Smooth muscle cell (in vitro differentiated cells): ENCODE measurements around the gene SC5D. TPM values are rescaled to one million over a fixed set of nuclear protein-coding genes. Genes with fewer than 3 reads are reported as not detected.

ENCODE experiments used
- DNase-seq: peaks from one replicate; lab custom pipeline; 2025; ENCODE audit not compliant: unreplicated experiment; lab: John Stamatoyannopoulos, UW
- H2AFZ ChIP-seq: fragments of 200-600 bp; sonication (generic); 2 replicates; pipeline ENCODE4 v1.6.0; 2016; ENCODE audit warnings: antibody characterized with exemption, low read depth, mild to moderate bottlenecking
- H3F3A ChIP-seq: fragments of 200-600 bp; sonication (generic); 2 replicates; pipeline ENCODE4 v1.6.0; 2017; ENCODE audit warnings: antibody characterized with exemption, low read depth
- H3K27ac ChIP-seq: fragments of 200-600 bp; sonication (generic); 2 replicates; pipeline ENCODE4 v1.5.1; 2016; ENCODE audit warnings: low read depth, mild to moderate bottlenecking
- H3K27me3 ChIP-seq: fragments of 200-600 bp; sonication (generic); 2 replicates; pipeline ENCODE4 v1.6.1; 2016; ENCODE audit warnings: low read depth, mild to moderate bottlenecking
- H3K36me3 ChIP-seq: fragments of 200-600 bp; sonication (generic); 2 replicates; pipeline ENCODE4 v1.5.1; 2016; ENCODE audit warnings: low read depth
- H3K4me1 ChIP-seq: fragments of 200-600 bp; sonication (generic); 2 replicates; pipeline ENCODE4 v1.5.1; 2016; ENCODE audit warnings: low read depth
- H3K4me2 ChIP-seq: fragments of 200-600 bp; sonication (generic); 2 replicates; pipeline ENCODE4 v1.6.0; 2016; ENCODE audit warnings: mild to moderate bottlenecking
- H3K4me3 ChIP-seq: fragments of 200-600 bp; sonication (generic); 2 replicates; pipeline ENCODE4 v1.5.1; 2016; ENCODE audit warnings: mild to moderate bottlenecking
- H3K79me2 ChIP-seq: fragments of 200-600 bp; sonication (generic); 2 replicates; pipeline ENCODE4 v1.6.0; 2016; ENCODE audit warnings: low read depth, mild to moderate bottlenecking
- H3K9ac ChIP-seq: fragments of 200-600 bp; sonication (generic); 2 replicates; pipeline ENCODE4 v1.6.0; 2016; ENCODE audit warnings: low read depth
- H3K9me3 ChIP-seq: fragments of 200-600 bp; sonication (generic); replicated peaks from 2 replicates; pipeline ENCODE4 v1.5.1; 2016; ENCODE audit warnings: low read depth
- H4K20me1 ChIP-seq: fragments of 200-600 bp; sonication (generic); 2 replicates; pipeline ENCODE4 v1.6.0; 2016; ENCODE audit warnings: low read depth
- CTCF ChIP-seq: fragments of 200-600 bp; sonication (generic); IDR thresholded peaks from 2 replicates; pipeline ENCODE4 v1.5.1; 2017; ENCODE audit warnings: borderline replicate concordance, mild to moderate bottlenecking, antibody characterized with exemption; ENCODE audit not compliant: insufficient read depth, poor library complexity, severe bottlenecking
- WGBS: methylation state at CpG from one replicate; pipeline ENCODE4 v1.1.7; 2016; ENCODE audit warnings: low lambda C conversion rate; 5-methylcytosine and 5-hydroxymethylcytosine counted together
- polyA plus RNA-seq: library from polyadenylated mRNA; unstranded; fragments of >200 nt; fragmentation: Nextera tagmentation; extraction: Ambion mirVana; gene quantifications from 2 replicates; pipeline ENCODE4 v1.2.1, GENCODE V29; 2016
- total RNA-seq: library from RNA; depleted of rRNA; stranded (reverse); fragments of >200 nt; gene quantifications from 2 replicates; pipeline ENCODE4 v1.2.3, GENCODE V29; 2014

SC5D gene
- total and polyA plus RNA-seq, 2 experiments from 2014 or later = 59.5 to 138 TPM

- no peak overlapping the region for H3K27ac ChIP-seq
- H2AFZ ChIP-seq = no peak overlapping the region
- no peaks in the 10 kb centered on the region for H3K36me3 ChIP-seq
- no peaks in the 10 kb centered on the region for H3K9me3 ChIP-seq
- TF ChIP-seq CTCF = no peak
- H3K4me2 ChIP-seq = no peak overlapping the region
- H3F3A ChIP-seq = no peaks in the 10 kb centered on the region
- 80% methylated on average over 4 of the region's 4 CpGs for WGBS
- H3K79me2 ChIP-seq = no peaks in the 10 kb centered on the region
- no peak overlapping the region for H3K4me3 ChIP-seq
- no peak for DNase-seq
- no peaks in the 10 kb centered on the region for H4K20me1 ChIP-seq
- no peaks in the 10 kb centered on the region for H3K27me3 ChIP-seq
- H3K9ac ChIP-seq = no peak overlapping the region
- no peaks in the 10 kb centered on the region for H3K4me1 ChIP-seq
Measured at GRCh38 chr11:121274332-121274991, 18.1 kb upstream of the SC5D start.

DNA sequence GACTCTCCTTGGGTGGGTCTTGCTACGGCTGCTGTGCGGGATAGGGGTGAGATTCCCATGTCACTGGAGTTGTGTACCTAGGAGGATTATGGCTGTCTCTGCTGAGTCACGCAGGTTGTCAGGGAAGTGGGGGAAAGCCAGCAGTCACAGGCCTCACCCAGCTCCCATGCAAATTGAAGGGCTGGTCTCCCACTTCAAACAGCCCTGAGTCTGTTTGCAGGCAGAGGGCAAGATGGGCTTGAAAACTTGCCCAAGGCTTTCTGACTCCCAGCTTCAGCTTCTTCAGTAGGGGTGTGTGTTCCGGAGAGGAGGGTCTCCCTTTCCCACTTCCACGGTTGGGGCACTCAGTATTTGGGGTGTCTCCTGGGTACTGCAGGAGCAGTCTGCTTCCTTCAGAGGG lies 10.9 kb upstream of the SC5D start:
- Histone ChIP-seq H3K9ac (no peak overlapping the region), H4K20me1 (no peaks in the 10 kb centered on the region), H3K9me3 (no peaks in the 10 kb centered on the region), H3K36me3 (no peaks in the 10 kb centered on the region), H3F3A (peaks cover 7% of the 10 kb centered on the region), H3K4me2 (no peak overlapping the region), H3K4me1 (no peaks in the 10 kb centered on the region), H3K4me3 (no peak overlapping the region), H3K27ac (peak overlapping the region; percentile 11), H2AFZ (no peak overlapping the region), H3K27me3 (no peaks in the 10 kb centered on the region), H3K79me2 (no peaks in the 10 kb centered on the region)
- WGBS = 95% methylated on average over 5 of the region's 5 CpGs
- no peak for DNase-seq
- TF ChIP-seq CTCF = no peak

DNA sequence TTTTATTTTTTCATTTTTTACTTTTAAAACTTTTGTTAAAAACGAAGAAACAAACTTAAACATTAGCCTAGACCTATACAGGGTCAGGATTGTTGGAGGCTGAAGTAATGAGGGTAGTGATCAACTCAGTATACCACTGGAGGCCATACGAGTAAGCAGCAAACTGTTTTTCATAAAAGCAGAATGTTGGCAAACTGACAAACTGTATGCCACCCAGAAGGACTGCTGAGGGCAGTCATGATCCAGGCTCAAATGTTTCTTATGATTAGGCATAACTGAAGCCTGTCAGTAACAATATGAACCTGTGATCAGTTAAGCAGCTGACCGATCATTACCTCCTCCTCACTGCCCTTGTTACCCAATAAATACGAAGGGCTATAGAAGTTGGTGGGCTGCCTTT lies 10.2 kb upstream of the SC5D start:
- no peaks in the 10 kb centered on the region for H3K79me2 ChIP-seq
- H2AFZ ChIP-seq = no peak overlapping the region
- no peaks in the 10 kb centered on the region for H3K27me3 ChIP-seq
- H3K4me2 ChIP-seq = no peak overlapping the region
- no peak overlapping the region for H3K27ac ChIP-seq
- DNase-seq = no peak
- no peaks in the 10 kb centered on the region for H3K9me3 ChIP-seq
- H3F3A ChIP-seq = peaks cover 7% of the 10 kb centered on the region
- H4K20me1 ChIP-seq = no peaks in the 10 kb centered on the region
- 76% methylated on average over 4 of the region's 4 CpGs for WGBS
- no peaks in the 10 kb centered on the region for H3K36me3 ChIP-seq
- no peak overlapping the region for H3K9ac ChIP-seq
- no peaks in the 10 kb centered on the region for H3K4me1 ChIP-seq
- no peak for TF ChIP-seq CTCF
- H3K4me3 ChIP-seq = no peak overlapping the region

DNA sequence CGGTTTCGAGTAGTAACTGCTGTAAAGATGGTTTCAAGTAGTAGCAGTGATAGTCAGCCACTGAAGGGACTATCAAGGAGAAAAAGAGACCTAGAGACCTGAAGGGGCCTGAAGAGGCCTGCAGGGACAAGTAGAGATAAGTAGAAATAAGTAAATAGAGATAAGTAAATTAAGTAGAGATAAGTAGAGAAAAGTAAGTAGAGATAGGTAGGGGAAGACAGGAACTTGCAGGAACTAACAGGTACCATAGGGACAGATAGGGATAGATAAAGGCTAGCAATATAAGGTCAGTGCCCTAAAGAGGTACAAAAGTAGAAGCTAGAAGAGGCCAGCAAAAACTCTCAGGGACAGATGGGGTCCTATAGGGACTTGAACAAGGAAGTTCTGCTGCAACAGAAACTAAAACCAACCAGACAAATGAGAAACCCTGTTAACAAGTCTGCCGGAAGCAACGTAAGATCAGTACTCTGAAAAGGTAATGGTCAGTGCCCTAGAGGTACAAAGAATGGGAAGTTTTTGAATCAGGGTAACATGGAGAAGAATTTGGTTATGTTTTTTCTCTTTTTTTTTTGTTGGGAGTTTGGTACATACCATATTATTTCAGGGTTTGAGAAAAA lies 9.6 kb upstream of the SC5D start:
- no peaks in the 10 kb centered on the region for H3K79me2 ChIP-seq
- H3K27me3 ChIP-seq = no peaks in the 10 kb centered on the region
- H4K20me1 ChIP-seq = no peaks in the 10 kb centered on the region
- no peak overlapping the region for H3K27ac ChIP-seq
- H3K4me2 ChIP-seq = no peak overlapping the region
- no peak for TF ChIP-seq CTCF
- no peaks in the 10 kb centered on the region for H3K36me3 ChIP-seq
- no peak overlapping the region for H3K4me3 ChIP-seq
- 96% methylated on average over 4 of the region's 4 CpGs for WGBS
- H3K9ac ChIP-seq = no peak overlapping the region
- H3K9me3 ChIP-seq = no peaks in the 10 kb centered on the region
- DNase-seq = no peak
- no peak overlapping the region for H2AFZ ChIP-seq
- H3F3A ChIP-seq = peaks cover 7% of the 10 kb centered on the region
- H3K4me1 ChIP-seq = no peaks in the 10 kb centered on the region
